Measurements from ENCODE around the gene ZNF467.

DNA sequence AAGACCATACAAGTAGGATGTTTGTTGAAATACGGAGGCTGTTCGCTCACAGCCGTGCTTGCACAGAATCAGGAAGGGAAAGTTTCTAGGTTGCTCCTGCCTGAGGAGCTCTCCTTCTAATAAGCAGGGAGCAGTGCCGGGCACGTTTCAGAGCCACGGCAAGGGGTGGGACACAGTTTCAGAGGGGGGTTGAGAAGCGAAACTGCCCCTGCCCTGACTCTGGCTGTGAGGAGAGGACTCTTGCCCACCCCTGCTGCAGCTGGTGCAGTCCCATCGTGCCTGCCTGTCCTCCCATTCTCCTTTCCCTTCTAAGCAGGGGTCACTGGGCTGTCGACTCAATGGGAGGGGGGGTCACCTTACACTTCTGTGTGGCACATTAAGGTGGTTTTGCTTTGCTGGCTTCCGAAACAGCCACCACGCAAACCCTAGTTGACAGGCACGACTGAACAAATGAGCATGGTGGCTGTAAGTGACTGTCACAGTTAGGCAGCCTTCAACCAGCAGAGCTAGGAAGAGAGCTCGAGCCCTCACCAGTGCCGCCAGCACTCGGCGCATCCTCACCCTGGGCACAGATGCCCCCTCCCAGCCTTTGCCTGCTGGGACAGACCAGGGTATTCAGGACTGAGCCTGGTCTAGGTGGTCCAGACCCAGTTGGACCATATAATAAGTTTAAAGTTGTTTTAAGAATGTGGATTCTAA, 37.5 kb downstream of the ZNF467 start:
- TF ChIP-seq BRCA1 (IDR thresholded peaks at IDR 0.05; ENCODE audit: low read depth, low read length), result no peak
- TF ChIP-seq, protein P1, sequence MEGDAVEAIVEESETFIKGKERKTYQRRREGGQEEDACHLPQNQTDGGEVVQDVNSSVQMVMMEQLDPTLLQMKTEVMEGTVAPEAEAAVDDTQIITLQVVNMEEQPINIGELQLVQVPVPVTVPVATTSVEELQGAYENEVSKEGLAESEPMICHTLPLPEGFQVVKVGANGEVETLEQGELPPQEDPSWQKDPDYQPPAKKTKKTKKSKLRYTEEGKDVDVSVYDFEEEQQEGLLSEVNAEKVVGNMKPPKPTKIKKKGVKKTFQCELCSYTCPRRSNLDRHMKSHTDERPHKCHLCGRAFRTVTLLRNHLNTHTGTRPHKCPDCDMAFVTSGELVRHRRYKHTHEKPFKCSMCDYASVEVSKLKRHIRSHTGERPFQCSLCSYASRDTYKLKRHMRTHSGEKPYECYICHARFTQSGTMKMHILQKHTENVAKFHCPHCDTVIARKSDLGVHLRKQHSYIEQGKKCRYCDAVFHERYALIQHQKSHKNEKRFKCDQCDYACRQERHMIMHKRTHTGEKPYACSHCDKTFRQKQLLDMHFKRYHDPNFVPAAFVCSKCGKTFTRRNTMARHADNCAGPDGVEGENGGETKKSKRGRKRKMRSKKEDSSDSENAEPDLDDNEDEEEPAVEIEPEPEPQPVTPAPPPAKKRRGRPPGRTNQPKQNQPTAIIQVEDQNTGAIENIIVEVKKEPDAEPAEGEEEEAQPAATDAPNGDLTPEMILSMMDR (IDR thresholded peaks at IDR 0.05; ENCODE audit: control extremely low read depth in 1 of 3, insufficient read depth in 1 of 3, low read depth in 1 of 3, low read length in 3 of 3), result no peak
- TF ChIP-seq YY1 (IDR thresholded peaks at IDR 0.05; ENCODE audit: low read depth, low read length), result no peak
- no peak; the same call in 1 of the 2 replicates for TF ChIP-seq POLR2AphosphoS5 (IDR thresholded peaks at IDR 0.05; ENCODE audit: low read depth, low read length)
- no peak for TF ChIP-seq EZH2 (IDR thresholded peaks at IDR 0.05; ENCODE audit: low read depth, low read length, severe bottlenecking)
- no peak for TF ChIP-seq RBBP5 (IDR thresholded peaks at IDR 0.05; ENCODE audit: borderline replicate concordance, low read depth, low read length)
- TF ChIP-seq POLR2A (IDR thresholded peaks at IDR 0.05; ENCODE audit: control extremely low read depth in 1 of 2, low read depth in 2 of 2, low read length in 2 of 2), result no peak
- TF ChIP-seq RFX5 (IDR thresholded peaks at IDR 0.05; ENCODE audit: borderline replicate concordance, low read depth, low read length), result no peak
- no peak for TF ChIP-seq EP300 (IDR thresholded peaks at IDR 0.05; ENCODE audit: borderline replicate concordance in 1 of 2, low read depth in 2 of 2, low read length in 2 of 2)

Measured in H1 (cell line).